Aorta (tissue), 5 donors: ENCODE results near the gene GULP1. TPM values are rescaled to one million over a fixed set of nuclear protein-coding genes. Genes with fewer than 3 reads are reported as not detected.

Source experiments
- ATAC-seq: fragments of 200-7000 bp; cut with Tn5 transposase; one replicate; pipeline ENCODE4 v1.9.1; 2022; ENCODE audit warnings: moderate library complexity; ENCODE audit not compliant: low FRiP score
- DNase-seq, 2 donors: peaks; one replicate each; pipeline ENCODE4 v3.0.0-alpha.2; 2020
- H3K27ac ChIP-seq, 2 donors: one replicate each; pipeline ENCODE4 v1.5.1; 2013; ENCODE audit warnings: low read length in 2 of 2, mild to moderate bottlenecking in 2 of 2, moderate library complexity in 2 of 2, control low read depth in 1 of 2, inconsistent platforms in 1 of 2, low read depth in 1 of 2
- H3K27me3 ChIP-seq, 2 donors: one replicate each; pipeline ENCODE4 v1.6.1; 2013; ENCODE audit warnings: control low read depth in 1 of 2, low read length in 1 of 2, mild to moderate bottlenecking in 1 of 2, moderate library complexity in 1 of 2; ENCODE audit not compliant: insufficient read depth in 2 of 2, control insufficient read depth in 1 of 2
- H3K36me3 ChIP-seq, 2 donors: one replicate each; pipeline ENCODE4 v1.6.1; 2013; ENCODE audit warnings: control low read depth in 1 of 2, low read length in 1 of 2, mild to moderate bottlenecking in 1 of 2; ENCODE audit not compliant: insufficient read depth in 2 of 2, control insufficient read depth in 1 of 2
- H3K4me1 ChIP-seq, 2 donors: one replicate each; pipeline ENCODE4 v1.6.1; 2013; ENCODE audit warnings: low read length in 2 of 2, control low read depth in 1 of 2, mild to moderate bottlenecking in 1 of 2, moderate library complexity in 1 of 2; ENCODE audit not compliant: insufficient read depth in 2 of 2, control insufficient read depth in 1 of 2
- H3K4me3 ChIP-seq, 2 donors: one replicate each; pipeline ENCODE4 v1.5.1; 2013; ENCODE audit warnings: low read length in 2 of 2, control low read depth in 1 of 2, mild to moderate bottlenecking in 1 of 2
- H3K9me3 ChIP-seq: one replicate; pipeline ENCODE4 v1.6.1; 2013; ENCODE audit warnings: mild to moderate bottlenecking, low read length; ENCODE audit not compliant: control insufficient read depth
- WGBS, 2 donors: extraction: QIAGEN DNeasy Blood & Tissue Kit; methylation state at CpG; one replicate each; pipeline ENCODE4 v1.1.7; 2013; 5-methylcytosine and 5-hydroxymethylcytosine counted together
- intact Hi-C, 2 donors: fragments of 100-400 bp; cut with DNase I; formaldehyde crosslinking; loops; one replicate each; pipeline versions ENCODE4 v1.14.2 to v1.15.0; 2022
- polyA plus RNA-seq, 2 donors: library from polyadenylated mRNA; stranded (reverse); fragments of 200-250 nt; gene quantifications; one replicate each; pipeline ENCODE4 v1.2.3, GENCODE V29; 2013
- total RNA-seq, 2 donors: library from RNA; stranded (reverse); fragmentation: NEBNext Ultra II Directional; extraction: Animal tissue kit (Norgen Biotek cat#: 25700); gene quantifications; one replicate each; pipeline ENCODE4 v1.2.1, GENCODE V29; 2021
- donor health status: healthy with polysubstance abuse.
- donor health status: Bipolar disorder and iron deficiency.
- donor health status: DM: no; HTN: no; CAD: no.
- donor health status: DM: no; HTN: no; CAD: no.
- donor health status: DM: yes; HTN: yes; CAD: no.

Gene GULP1
- total and polyA plus RNA-seq, 4 donors, result 60.2 to 74.8 (median 67.1) TPM

- Histone ChIP-seq H3K27ac (no peak overlapping the region), H3K4me1 (peaks cover 0 to 2% of the 10 kb centered on the region in 2 donors), H3K9me3 (no peaks in the 10 kb centered on the region), H3K4me3 (no peak overlapping the region), H3K27me3 (no peaks in the 10 kb centered on the region), H3K36me3 (peaks cover 0 to 3% of the 10 kb centered on the region in 2 donors)
- DNase-seq (no peak), ATAC-seq (no peak)
- intact Hi-C loops, result loop anchor here in 1 of 2 donors (10.0 kb wide), 1 partner anchor 108 kb away; no protein-coding TSS in a partner anchor
- 83 to 89% methylated on average over 4 of the region's 4 CpGs for WGBS, 2 donors
These were observed 201.1 kb downstream of the GULP1 start for GRCh38 chr2:188492751-188493150.

- Histone ChIP-seq H3K4me3 (no peak overlapping the region), H3K36me3 (no peaks in the 10 kb centered on the region), H3K27ac (peak overlapping the region in 1 of 2 donors; percentile 28), H3K4me1 (peaks cover 0 to 2% of the 10 kb centered on the region in 2 donors), H3K9me3 (no peaks in the 10 kb centered on the region), H3K27me3 (no peaks in the 10 kb centered on the region)
- ATAC-seq, result no peak
- no peak for DNase-seq
- intact Hi-C loops, result loop anchor here in 1 of 2 donors (5.0 to 10.0 kb wide), 2 partner anchors 110 to 203 kb away; partner anchors contain the start of gene GULP1
These were observed 203.2 kb downstream of the GULP1 start for GRCh38 chr2:188494906-188495305.

- WGBS, 2 donors, result 19 to 24% methylated on average over 2 of the region's 2 CpGs
- Histone ChIP-seq H3K36me3 (no peaks in the 10 kb centered on the region), H3K9me3 (no peaks in the 10 kb centered on the region), H3K4me1 (peaks cover 0 to 2% of the 10 kb centered on the region in 2 donors), H3K27ac (peak overlapping the region in 1 of 2 donors; percentile 59), H3K4me3 (no peak overlapping the region), H3K27me3 (no peaks in the 10 kb centered on the region)
- DNase-seq (no peak), ATAC-seq (no peak)
- intact Hi-C loops, result loop anchor here in 1 of 2 donors (5.0 to 10.0 kb wide), 2 partner anchors 111 to 204 kb away; partner anchors contain the start of gene GULP1
These were observed 204.3 kb downstream of the GULP1 start for GRCh38 chr2:188495969-188496431.

- H3K9me3 ChIP-seq, result no peaks in the 10 kb centered on the region
- intact Hi-C loops, result loop anchor here in 1 of 2 donors (5.0 to 10.0 kb wide), 2 partner anchors 113 to 205 kb away; partner anchors contain the start of gene GULP1
- 98 to 100% methylated on average over 1 of the region's 1 CpG for WGBS, 2 donors
- no peaks in the 10 kb centered on the region for H3K27me3 ChIP-seq
- ATAC-seq (no peak), DNase-seq (no peak)
- no peaks in the 10 kb centered on the region for H3K36me3 ChIP-seq
- peaks cover 0 to 2% of the 10 kb centered on the region in 2 donors for H3K4me1 ChIP-seq
- peak overlapping the region in 1 of 2 donors; percentile 43 for H3K27ac ChIP-seq
- H3K4me3 ChIP-seq, result no peak overlapping the region
These were observed 206.1 kb downstream of the GULP1 start for GRCh38 chr2:188497726-188498125.

GRCh38 chr2:188503975-188504374 lies 212.3 kb downstream of the GULP1 start:
- Histone ChIP-seq H3K9me3 (no peaks in the 10 kb centered on the region), H3K4me1 (peaks cover 0 to 4% of the 10 kb centered on the region in 2 donors), H3K4me3 (no peak overlapping the region), H3K27me3 (no peaks in the 10 kb centered on the region), H3K27ac (no peak overlapping the region), H3K36me3 (no peaks in the 10 kb centered on the region)
- WGBS, 2 donors, result 2 to 4% methylated on average over 1 of the region's 1 CpG
- intact Hi-C loops, result loop anchor here in 1 of 2 donors (5.0 to 10.0 kb wide), 2 partner anchors 67 to 659 kb away; no protein-coding TSS in a partner anchor
- ATAC-seq (no peak), DNase-seq (no peak)

GRCh38 chr2:188506843-188507242 lies 215.2 kb downstream of the GULP1 start:
- peak overlapping the region in 1 of 2 donors; percentile 28 for H3K27ac ChIP-seq
- ATAC-seq, result no peak
- H3K9me3 ChIP-seq, result no peaks in the 10 kb centered on the region
- intact Hi-C loops, result loop anchor here in 1 of 2 donors (10.0 kb wide), 1 partner anchor 662 kb away; no protein-coding TSS in a partner anchor
- H3K36me3 ChIP-seq, result no peaks in the 10 kb centered on the region
- H3K4me3 ChIP-seq, result no peak overlapping the region
- peaks cover 0 to 4% of the 10 kb centered on the region in 2 donors for H3K4me1 ChIP-seq
- no peak for DNase-seq
- no peaks in the 10 kb centered on the region for H3K27me3 ChIP-seq
- WGBS, 2 donors, result 29 to 43% methylated on average over 1 of the region's 1 CpG

GRCh38 chr2:188511346-188511745 lies 219.7 kb downstream of the GULP1 start:
- Histone ChIP-seq H3K4me3 (no peak overlapping the region), H3K9me3 (no peaks in the 10 kb centered on the region), H3K27ac (no peak overlapping the region), H3K36me3 (no peaks in the 10 kb centered on the region), H3K27me3 (no peaks in the 10 kb centered on the region), H3K4me1 (peaks cover 0 to 4% of the 10 kb centered on the region in 2 donors)
- intact Hi-C loops, result loop anchor here (5.0 to 10.0 kb wide), 8 partner anchors 219 to 1009 kb away; partner anchors contain the start of gene GULP1 (in 1 of the 2)
- 57 to 62% methylated on average over 2 of the region's 2 CpGs for WGBS, 2 donors
- no peak for DNase-seq
- no peak for ATAC-seq

- WGBS, 2 donors, result 1 to 6% methylated on average over 2 of the region's 2 CpGs
These were observed 220.8 kb downstream of the GULP1 start for GRCh38 chr2:188512456-188512855.

GRCh38 chr2:188515918-188516317 lies 224.2 kb downstream of the GULP1 start:
- Histone ChIP-seq H3K27me3 (no peaks in the 10 kb centered on the region), H3K27ac (no peak overlapping the region), H3K9me3 (no peaks in the 10 kb centered on the region), H3K4me3 (no peak overlapping the region), H3K36me3 (no peaks in the 10 kb centered on the region), H3K4me1 (peaks cover 2 to 3% of the 10 kb centered on the region in 2 donors)
- DNase-seq, result no peak
- intact Hi-C loops, result loop anchor here (10.0 kb wide), 4 partner anchors 311 to 791 kb away; no protein-coding TSS in a partner anchor
- WGBS, 2 donors, result 0 to 5% methylated on average over 1 of the region's 1 CpG
- no peak for ATAC-seq

More at GRCh38 chr2:188512456-188512855, 220.8 kb downstream of the GULP1 start:
- H3K4me1 ChIP-seq, result peaks cover 0 to 2% of the 10 kb centered on the region in 2 donors
- H3K9me3 ChIP-seq, result no peaks in the 10 kb centered on the region
- H3K4me3 ChIP-seq, result no peak overlapping the region
- ATAC-seq, result peak; percentile 70
- DNase-seq, result no peak
- no peaks in the 10 kb centered on the region for H3K36me3 ChIP-seq
- intact Hi-C loops, result loop anchor here (5.0 to 10.0 kb wide), 8 partner anchors 220 to 1010 kb away; partner anchors contain the start of gene GULP1 (in 1 of the 2)
- no peak overlapping the region for H3K27ac ChIP-seq
- no peaks in the 10 kb centered on the region for H3K27me3 ChIP-seq
